GM12801 (cell line): ENCODE measurements around the gene INO80D.

Experiments used
- TF ChIP-seq, protein P1 (sequence below): IDR thresholded peaks from one replicate; pipeline ENCODE4 v1.5.1; 2011; ENCODE audit warnings: control low read depth; ENCODE audit not compliant: insufficient read length; ENCODE audit errors: extremely low read depth

INO80D gene

DNA sequence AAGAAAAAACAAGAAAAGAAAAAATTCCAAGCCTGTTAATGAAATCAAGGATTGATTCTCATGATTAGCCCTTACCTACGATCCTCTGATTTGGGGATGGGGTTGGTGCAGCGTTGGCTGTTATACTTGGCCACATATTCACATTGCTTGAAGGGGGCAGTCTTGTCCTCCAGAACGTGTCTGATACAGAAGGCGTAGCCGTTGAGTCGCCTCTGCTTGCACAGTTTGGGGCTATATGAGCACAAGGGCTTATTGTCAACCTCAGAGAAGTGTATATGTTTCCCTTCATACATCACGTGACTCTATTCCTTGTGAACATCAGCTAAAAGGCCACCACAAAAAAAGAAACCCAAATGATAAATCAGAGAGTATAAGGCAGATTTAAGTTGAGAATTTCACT is 23.2 kb downstream of the INO80D start:
- TF ChIP-seq, protein P1, sequence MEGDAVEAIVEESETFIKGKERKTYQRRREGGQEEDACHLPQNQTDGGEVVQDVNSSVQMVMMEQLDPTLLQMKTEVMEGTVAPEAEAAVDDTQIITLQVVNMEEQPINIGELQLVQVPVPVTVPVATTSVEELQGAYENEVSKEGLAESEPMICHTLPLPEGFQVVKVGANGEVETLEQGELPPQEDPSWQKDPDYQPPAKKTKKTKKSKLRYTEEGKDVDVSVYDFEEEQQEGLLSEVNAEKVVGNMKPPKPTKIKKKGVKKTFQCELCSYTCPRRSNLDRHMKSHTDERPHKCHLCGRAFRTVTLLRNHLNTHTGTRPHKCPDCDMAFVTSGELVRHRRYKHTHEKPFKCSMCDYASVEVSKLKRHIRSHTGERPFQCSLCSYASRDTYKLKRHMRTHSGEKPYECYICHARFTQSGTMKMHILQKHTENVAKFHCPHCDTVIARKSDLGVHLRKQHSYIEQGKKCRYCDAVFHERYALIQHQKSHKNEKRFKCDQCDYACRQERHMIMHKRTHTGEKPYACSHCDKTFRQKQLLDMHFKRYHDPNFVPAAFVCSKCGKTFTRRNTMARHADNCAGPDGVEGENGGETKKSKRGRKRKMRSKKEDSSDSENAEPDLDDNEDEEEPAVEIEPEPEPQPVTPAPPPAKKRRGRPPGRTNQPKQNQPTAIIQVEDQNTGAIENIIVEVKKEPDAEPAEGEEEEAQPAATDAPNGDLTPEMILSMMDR = no peak

DNA sequence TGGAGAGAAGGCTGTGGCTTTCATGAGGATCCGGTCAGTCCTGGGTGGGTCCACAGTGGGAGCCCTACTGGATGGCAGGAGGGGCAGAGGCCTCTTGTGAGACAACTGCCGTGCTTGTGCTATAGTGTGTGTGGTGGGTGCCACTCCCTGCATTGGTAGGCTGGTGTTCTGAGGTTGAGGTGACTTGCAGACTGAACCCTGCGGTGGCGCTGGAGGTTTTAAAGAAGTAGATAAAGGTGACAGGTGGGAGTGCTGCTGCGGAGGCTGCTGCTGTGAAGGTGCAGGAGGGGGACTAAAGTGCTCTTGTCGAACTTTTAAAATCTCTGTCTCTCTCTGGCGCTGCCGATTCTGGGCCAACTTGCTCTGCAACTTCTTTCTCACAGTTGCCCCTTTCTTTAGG is 29.7 kb downstream of the INO80D start:
- TF ChIP-seq, protein P1 = no peak

DNA sequence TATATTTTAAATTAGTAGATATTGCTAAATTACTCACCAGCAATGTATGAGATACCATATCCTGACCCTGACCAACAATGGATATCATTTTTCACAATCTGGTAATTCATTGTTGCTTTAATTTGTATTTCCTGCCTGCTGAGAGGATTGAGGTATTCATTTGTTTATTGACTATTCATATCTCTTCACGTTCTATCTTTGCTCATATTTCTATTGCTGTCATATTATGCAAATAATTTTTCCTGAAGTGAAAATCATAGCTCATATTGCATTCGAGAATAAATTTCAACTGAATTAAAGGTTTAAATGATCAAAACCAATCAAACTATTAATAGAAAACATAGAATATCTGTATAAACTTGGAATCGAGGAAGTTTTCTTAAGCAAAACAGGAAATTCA is 31.0 kb downstream of the INO80D start:
- TF ChIP-seq, protein P1 = no peak

DNA sequence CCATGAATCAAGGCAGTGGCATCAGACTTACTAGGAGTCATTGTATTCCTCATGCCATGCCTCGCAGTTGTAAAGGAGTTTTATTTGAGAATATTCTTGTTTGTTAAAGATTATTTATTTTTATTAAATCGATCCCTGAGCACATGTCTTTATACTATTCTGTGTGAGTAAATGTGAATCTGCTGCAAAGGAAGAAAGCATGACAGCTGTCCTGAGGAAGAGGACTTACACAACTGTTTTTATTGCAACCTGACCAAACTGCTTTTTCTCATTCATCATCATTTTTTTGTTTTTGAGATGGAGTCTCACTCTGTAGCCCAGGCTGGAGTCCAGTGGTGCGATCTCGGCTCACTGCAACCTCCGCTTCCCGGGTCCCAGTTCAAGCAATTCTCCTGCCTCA is 34.1 kb downstream of the INO80D start:
- TF ChIP-seq, protein P1 = no peak

DNA sequence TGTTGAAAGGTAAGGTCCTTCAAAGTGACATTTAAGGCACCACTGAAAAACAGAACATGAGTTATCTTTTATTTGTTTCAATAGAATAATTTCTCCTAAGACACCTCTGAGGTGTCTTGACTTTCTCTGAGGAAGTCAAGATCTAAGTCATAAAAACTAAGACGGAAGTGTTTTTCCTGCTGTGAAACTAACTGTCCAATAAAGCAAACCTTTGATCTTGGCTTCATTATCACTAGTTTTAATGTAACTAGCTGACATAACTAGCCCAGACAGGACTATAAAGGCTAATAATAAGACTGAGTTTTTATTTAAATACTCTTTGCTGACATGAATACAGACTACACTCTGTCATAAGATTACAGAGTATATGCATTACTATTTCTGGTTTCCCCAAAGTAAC is 36.6 kb downstream of the INO80D start:
- TF ChIP-seq, protein P1 = no peak

DNA sequence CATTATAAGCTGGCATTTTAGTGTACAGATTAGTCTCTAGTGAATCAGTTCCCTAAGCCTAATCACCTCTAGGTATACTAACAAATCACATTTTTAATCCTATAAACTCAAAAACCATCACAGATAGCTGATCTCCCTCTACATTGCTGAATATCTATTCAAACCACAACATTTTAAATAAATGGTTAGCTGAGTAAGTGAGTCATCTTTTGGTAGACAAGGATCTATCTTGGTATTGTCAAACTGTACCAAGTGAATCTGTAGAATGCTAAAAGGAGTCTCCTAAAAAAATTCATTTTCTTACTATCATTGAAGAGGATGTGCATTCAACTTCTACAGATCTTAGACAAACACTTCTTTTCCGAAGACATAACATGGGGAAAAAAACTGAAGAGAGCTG is 40.7 kb downstream of the INO80D start:
- TF ChIP-seq, protein P1 = no peak

DNA sequence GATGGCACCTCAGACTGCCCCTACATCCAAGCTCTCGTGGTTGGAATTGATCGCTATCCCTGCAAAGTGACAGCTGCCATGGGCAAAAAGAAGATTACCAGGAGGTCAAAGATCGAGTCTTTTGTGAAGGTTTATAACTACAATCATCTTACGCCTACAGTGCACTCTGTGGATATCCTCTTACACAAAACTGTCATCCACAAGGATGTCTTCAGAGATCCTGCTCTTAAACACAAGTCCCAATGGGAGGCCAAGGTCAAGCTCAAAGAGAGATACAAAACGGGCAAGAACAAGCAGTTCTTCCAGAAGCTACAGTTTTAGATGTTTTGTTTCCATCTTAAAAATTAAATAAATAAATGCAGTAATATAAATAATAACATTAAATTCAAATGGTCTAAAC is 45.4 kb downstream of the INO80D start:
- TF ChIP-seq, protein P1 = no peak

DNA sequence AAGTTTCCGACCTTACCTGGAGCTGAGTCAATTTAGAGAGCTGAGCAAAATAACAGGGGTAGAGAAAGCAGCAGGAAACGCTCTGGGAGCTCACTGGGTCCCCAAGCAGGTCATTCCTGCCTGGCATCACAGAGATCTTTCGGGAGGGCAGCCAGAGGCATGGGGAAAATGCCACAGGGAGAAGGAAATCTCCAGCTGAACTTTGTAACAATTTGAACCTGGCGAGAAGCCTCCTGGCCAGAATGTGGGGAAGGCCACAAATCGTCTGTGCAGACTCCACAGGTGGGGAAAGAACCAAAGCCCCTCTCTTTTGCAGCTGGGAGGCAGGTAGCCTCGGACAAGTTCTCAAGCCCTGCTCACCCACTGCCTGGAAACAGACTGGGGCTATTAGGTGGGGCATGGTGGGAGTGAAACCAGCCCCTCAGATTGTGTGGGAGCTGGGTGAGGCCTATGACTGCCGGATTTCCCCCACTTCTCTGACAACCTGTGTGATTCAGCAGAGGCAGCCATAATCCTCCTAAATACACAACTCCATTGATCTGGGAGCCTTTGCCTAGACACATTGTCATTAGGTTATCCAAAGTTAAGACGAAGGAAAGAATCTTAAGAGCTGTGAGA is 53.9 kb downstream of the INO80D start:
- TF ChIP-seq, protein P1 = no peak
